RWPE1 (cell line): ENCODE measurements around the gene ACSM6.

Source experiments
- CTCF ChIA-PET: fragments of 350-600 bp; sonication (Branson Sonifier 250); formaldehyde crosslinking; extraction: SDS; loops from one replicate; lab custom pipeline; 2021; lab: Yijun Ruan, JAX
- POLR2A ChIA-PET: fragments of 400-600 bp; formaldehyde crosslinking; extraction: SDS; loops from one replicate; lab custom pipeline; 2020; ENCODE audit warnings: antibody characterized with exemption; ENCODE audit not compliant: low non-redundant PET; lab: Yijun Ruan, JAX
- DNase-seq: peaks from one replicate; pipeline ENCODE4 v3.0.0; 2012; ENCODE audit warnings: low spot score
- H3K27ac ChIP-seq: fragments of 450-650 bp; 2 replicates; pipeline ENCODE4 v1.5.1; 2017
- CTCF ChIP-seq: fragments of 450-650 bp; conservative IDR thresholded peaks from 2 replicates; pipeline ENCODE4 v1.5.1; 2017; ENCODE audit warnings: low read depth, mild to moderate bottlenecking

Gene ACSM6

GRCh38 chr10:95261926-95262325 is 67.9 kb downstream of the ACSM6 start:
- POLR2A ChIA-PET: no interaction called here
- H3K27ac ChIP-seq: peak overlapping the region; percentile 84
- no peak for DNase-seq
- CTCF ChIA-PET: interaction anchor here (0.6 to 2.8 kb wide), 4 partner anchors 15 to 1252 kb away, joined by 5 to 10 read pairs (median 6); partner anchors contain the start of gene PDLIM1
- TF ChIP-seq CTCF: no peak

- DNase-seq: no peak
- CTCF ChIA-PET: no interaction called here
- TF ChIP-seq CTCF: no peak
- peak overlapping the region; percentile 57 for H3K27ac ChIP-seq
- POLR2A ChIA-PET: no interaction called here
Observed at GRCh38 chr10:95262763-95263518, 68.9 kb downstream of the ACSM6 start.

- ChIA-PET CTCF (interaction anchor here (1.1 to 1.4 kb wide), 2 partner anchors 47 to 100 kb away, joined by 4 read pairs; no protein-coding TSS in a partner anchor), POLR2A (no interaction called here)
- H3K27ac ChIP-seq: peak overlapping the region; percentile 61
- no peak for TF ChIP-seq CTCF
- no peak for DNase-seq
Observed at GRCh38 chr10:95263864-95264226, 69.8 kb downstream of the ACSM6 start.

GRCh38 chr10:95264227-95265051 is 70.4 kb downstream of the ACSM6 start:
- peak overlapping the region; percentile 61 for H3K27ac ChIP-seq
- DNase-seq: peak; percentile 75
- ChIA-PET CTCF (interaction anchor here (1.1 to 1.4 kb wide), 2 partner anchors 47 to 99 kb away, joined by 4 read pairs; no protein-coding TSS in a partner anchor), POLR2A (no interaction called here)
- no peak for TF ChIP-seq CTCF

GRCh38 chr10:95265572-95265971 is 71.5 kb downstream of the ACSM6 start:
- no peak for TF ChIP-seq CTCF
- ChIA-PET CTCF (interaction anchor here (0.5 kb wide), 1 partner anchor 18 kb away, joined by 3 read pairs; no protein-coding TSS in a partner anchor), POLR2A (interaction anchor here (0.7 kb wide), 1 partner anchor 23 kb away, joined by 5 read pairs; no protein-coding TSS in a partner anchor)
- H3K27ac ChIP-seq: peak overlapping the region; percentile 68
- no peak for DNase-seq

GRCh38 chr10:95266674-95267095 is 72.6 kb downstream of the ACSM6 start:
- no peak overlapping the region for H3K27ac ChIP-seq
- POLR2A ChIA-PET: no interaction called here
- DNase-seq: peak; percentile 97
- TF ChIP-seq CTCF: no peak
- CTCF ChIA-PET: no interaction called here
